K562 (cell line): Measurements from ENCODE around the gene NINJ1. TPM values are rescaled to one million over a fixed set of nuclear protein-coding genes. Genes with fewer than 3 reads are reported as not detected.

Experiments used
- ARID2 ChIP-seq: fragments of 450-650 bp; IDR thresholded peaks from 2 replicates; pipeline ENCODE4 v1.6.1; 2017; ENCODE audit warnings: antibody characterized with exemption, mild to moderate bottlenecking
- BMI1 ChIP-seq: fragments of 150-350 bp; IDR thresholded peaks from 2 replicates; pipeline ENCODE4 v1.6.1; 2014; ENCODE audit warnings: low read length
- ELF1 ChIP-seq: fragments of 200-800 bp; sonication (Bioruptor generic); IDR thresholded peaks from 2 replicates; pipeline ENCODE4 v1.6.1; 2016; ENCODE audit warnings: missing genetic modification characterization, missing compliant biosample characterization
- HDAC8 ChIP-seq: fragments of 450-650 bp; IDR thresholded peaks from 2 replicates; pipeline ENCODE4 v1.6.1; 2016; ENCODE audit warnings: mild to moderate bottlenecking, missing genetic modification characterization, moderate library complexity, missing compliant biosample characterization
- KLF13 ChIP-seq: fragments of 450-650 bp; IDR thresholded peaks from 2 replicates; pipeline ENCODE4 v1.6.1; 2016; ENCODE audit warnings: missing genetic modification characterization, low read depth, mild to moderate bottlenecking, missing compliant biosample characterization, moderate library complexity, borderline replicate concordance
- MTA3 ChIP-seq: fragments of 450-650 bp; formaldehyde crosslinking; IDR thresholded peaks from 2 replicates; pipeline ENCODE4 v1.6.1; 2017; ENCODE audit warnings: mild to moderate bottlenecking, borderline replicate concordance
- TAF9B ChIP-seq: fragments of 450-650 bp; IDR thresholded peaks from 2 replicates; pipeline ENCODE4 v1.6.1; 2018; ENCODE audit warnings: mild to moderate bottlenecking; ENCODE audit not compliant: partially characterized antibody
- TCF7L2 ChIP-seq: fragments of 150-350 bp; IDR thresholded peaks from 2 replicates; pipeline ENCODE4 v1.6.1; 2016; ENCODE audit warnings: low read depth, mild to moderate bottlenecking, low read length, moderate library complexity
- ZNF232 ChIP-seq: sonication (generic); formaldehyde crosslinking; IDR thresholded peaks from 2 replicates; pipeline ENCODE4 v1.8.0; 2022; ENCODE audit warnings: mild to moderate bottlenecking, missing genetic modification reagents
- ZNF77 ChIP-seq: fragments of 250-450 bp; sonication (Bioruptor Pico); IDR thresholded peaks from 2 replicates; pipeline ENCODE4 v1.5.0; 2020
- ZNF79 ChIP-seq: fragments of 250-450 bp; sonication (Bioruptor Pico); IDR thresholded peaks from 2 replicates; pipeline ENCODE4 v1.4.0; 2020; ENCODE audit warnings: low read depth, mild to moderate bottlenecking, moderate library complexity
- ZSCAN32 ChIP-seq: fragments of 450-650 bp; formaldehyde crosslinking; IDR thresholded peaks from 2 replicates; pipeline ENCODE4 v1.4.0; 2020; ENCODE audit warnings: mild to moderate bottlenecking, moderate library complexity
- polyA plus RNA-seq, 8 experiments: library from polyadenylated mRNA; depleted of rRNA in 4 of 8; stranded (reverse) in 5 of 8; unstranded in 3 of 8; fragments of >200 nt; fragmentation: Nextera tagmentation in 2 of 8; fragmentation: Illumina TruSeq in 1 of 8; extraction: Ambion mirVana in 2 of 8; extraction: Trizol in 1 of 8; gene quantifications; 2 replicates each; pipeline versions ENCODE4 v1.2.1 to v1.2.3, GENCODE V29; 2011 to 2014; ENCODE audit warnings: inconsistent platforms in 1 of 8, missing spikeins in 1 of 8
- total RNA-seq, 7 experiments: library from RNA; depleted of rRNA in 6 of 7; stranded (reverse); fragments of >200 nt in 6 of 7; fragmentation: Illumina TruSeq in 2 of 7; extraction: Trizol in 2 of 7; gene quantifications; 2 replicates each; pipeline versions ENCODE4 v1.2.1 to v1.2.3, GENCODE V29; 2011 to 2021; ENCODE audit warnings: low replicate concordance in 1 of 7
- TF ChIP-seq, protein P1 (sequence below), 2 experiments: fragments of 450-650 bp; formaldehyde crosslinking in 1 of 2; IDR thresholded peaks; 2 replicates each; pipeline versions ENCODE4 v1.4.0 to v1.6.1; 2014 to 2020; ENCODE audit warnings: mild to moderate bottlenecking in 2 of 2, borderline replicate concordance in 1 of 2, low read depth in 1 of 2
- TF ChIP-seq, protein P2 (sequence below): IDR thresholded peaks from 3 replicates; pipeline ENCODE4 v1.6.1; 2011; ENCODE audit warnings: borderline replicate concordance, mild to moderate bottlenecking; ENCODE audit not compliant: insufficient read length, insufficient read depth
- TF ChIP-seq, protein P3 (sequence below): fragments of 450-650 bp; IDR thresholded peaks from 2 replicates; pipeline ENCODE4 v1.6.1; 2016; ENCODE audit warnings: low read depth, mild to moderate bottlenecking, moderate library complexity
- TF ChIP-seq, protein P4 (sequence below): fragments of 450-650 bp; formaldehyde crosslinking; IDR thresholded peaks from 2 replicates; pipeline ENCODE4 v1.4.0; 2022; ENCODE audit warnings: mild to moderate bottlenecking, moderate library complexity

Gene NINJ1
- total and polyA plus RNA-seq, 9 of the 15 experiments (the other 6 are each of a cell fraction or from before 2014, with no cell fraction given): 0.13 to 8.4 (median 4.9) TPM

DNA sequence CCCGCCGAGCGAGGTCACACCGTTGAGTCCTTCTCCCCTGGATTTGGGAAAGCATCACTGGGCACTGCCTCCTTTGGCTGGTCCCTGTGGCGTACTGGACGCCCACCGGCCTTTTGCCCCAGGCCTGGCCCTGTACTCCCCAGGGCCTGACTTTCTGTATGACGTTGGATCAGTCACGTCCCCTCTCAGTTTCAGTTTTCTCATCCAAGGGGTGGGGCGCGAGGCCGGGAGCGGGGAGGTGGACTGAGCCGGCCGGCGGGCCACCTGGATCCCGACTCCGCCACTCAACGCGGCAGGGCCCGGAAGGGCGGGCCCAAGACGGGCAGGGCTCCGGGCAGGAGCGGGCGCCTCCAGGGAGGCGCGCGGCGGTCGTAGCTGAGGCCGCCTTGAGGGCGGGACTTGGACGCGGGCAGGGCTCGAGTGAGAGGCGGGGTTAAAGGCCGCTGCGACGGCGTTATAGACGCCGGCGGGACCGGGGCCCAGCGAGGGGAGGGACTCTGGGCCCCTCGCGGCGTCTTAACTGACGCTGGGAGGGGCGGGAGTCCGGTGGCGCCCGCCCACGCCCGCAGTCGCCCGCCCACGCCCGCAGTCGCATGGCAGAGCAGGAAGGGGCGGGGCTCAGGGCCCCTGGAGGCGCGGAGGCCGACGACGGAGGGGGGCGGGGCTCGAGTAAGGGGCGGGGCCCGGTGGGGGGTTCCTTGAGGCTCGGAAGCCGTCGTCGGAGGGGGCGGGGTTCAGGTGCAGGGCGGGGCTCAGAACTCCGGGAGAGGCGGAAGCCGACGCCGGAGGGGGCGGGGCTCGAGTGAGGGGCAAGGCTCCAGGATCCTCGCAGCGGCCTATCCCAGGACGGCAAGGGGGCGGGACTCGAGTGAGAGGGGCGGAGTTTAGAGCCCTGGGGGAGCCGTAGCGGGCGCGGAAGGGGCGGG lies 38.6 kb downstream of the NINJ1 start (continued):
- TF ChIP-seq, protein P1, sequence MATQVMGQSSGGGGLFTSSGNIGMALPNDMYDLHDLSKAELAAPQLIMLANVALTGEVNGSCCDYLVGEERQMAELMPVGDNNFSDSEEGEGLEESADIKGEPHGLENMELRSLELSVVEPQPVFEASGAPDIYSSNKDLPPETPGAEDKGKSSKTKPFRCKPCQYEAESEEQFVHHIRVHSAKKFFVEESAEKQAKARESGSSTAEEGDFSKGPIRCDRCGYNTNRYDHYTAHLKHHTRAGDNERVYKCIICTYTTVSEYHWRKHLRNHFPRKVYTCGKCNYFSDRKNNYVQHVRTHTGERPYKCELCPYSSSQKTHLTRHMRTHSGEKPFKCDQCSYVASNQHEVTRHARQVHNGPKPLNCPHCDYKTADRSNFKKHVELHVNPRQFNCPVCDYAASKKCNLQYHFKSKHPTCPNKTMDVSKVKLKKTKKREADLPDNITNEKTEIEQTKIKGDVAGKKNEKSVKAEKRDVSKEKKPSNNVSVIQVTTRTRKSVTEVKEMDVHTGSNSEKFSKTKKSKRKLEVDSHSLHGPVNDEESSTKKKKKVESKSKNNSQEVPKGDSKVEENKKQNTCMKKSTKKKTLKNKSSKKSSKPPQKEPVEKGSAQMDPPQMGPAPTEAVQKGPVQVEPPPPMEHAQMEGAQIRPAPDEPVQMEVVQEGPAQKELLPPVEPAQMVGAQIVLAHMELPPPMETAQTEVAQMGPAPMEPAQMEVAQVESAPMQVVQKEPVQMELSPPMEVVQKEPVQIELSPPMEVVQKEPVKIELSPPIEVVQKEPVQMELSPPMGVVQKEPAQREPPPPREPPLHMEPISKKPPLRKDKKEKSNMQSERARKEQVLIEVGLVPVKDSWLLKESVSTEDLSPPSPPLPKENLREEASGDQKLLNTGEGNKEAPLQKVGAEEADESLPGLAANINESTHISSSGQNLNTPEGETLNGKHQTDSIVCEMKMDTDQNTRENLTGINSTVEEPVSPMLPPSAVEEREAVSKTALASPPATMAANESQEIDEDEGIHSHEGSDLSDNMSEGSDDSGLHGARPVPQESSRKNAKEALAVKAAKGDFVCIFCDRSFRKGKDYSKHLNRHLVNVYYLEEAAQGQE (IDR thresholded peaks at IDR 0.05; ENCODE audit: borderline replicate concordance): peak; percentile 43
- TF ChIP-seq, protein P1 (CRISPR knock-in tag; IDR thresholded peaks at IDR 0.05; ENCODE audit: low read depth): no peak
- TF ChIP-seq, protein P2, sequence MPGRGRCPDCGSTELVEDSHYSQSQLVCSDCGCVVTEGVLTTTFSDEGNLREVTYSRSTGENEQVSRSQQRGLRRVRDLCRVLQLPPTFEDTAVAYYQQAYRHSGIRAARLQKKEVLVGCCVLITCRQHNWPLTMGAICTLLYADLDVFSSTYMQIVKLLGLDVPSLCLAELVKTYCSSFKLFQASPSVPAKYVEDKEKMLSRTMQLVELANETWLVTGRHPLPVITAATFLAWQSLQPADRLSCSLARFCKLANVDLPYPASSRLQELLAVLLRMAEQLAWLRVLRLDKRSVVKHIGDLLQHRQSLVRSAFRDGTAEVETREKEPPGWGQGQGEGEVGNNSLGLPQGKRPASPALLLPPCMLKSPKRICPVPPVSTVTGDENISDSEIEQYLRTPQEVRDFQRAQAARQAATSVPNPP: no peak
- TF ChIP-seq ZNF77 (CRISPR knock-in tag) (no peak), ZSCAN32 (CRISPR knock-in tag) (no peak), HDAC8 (no peak), ZNF79 (no peak), TCF7L2 (no peak), ARID2 (no peak), ELF1 (peak; percentile 55; the same call in 1 of the 2 replicates), BMI1 (no peak), TAF9B (no peak), MTA3 (peak; percentile 67; the same call in 1 of the 2 replicates), KLF13 (peak; percentile 39; the same call in 1 of the 2 replicates), ZNF232 (CRISPR knock-in tag) (no peak)
- TF ChIP-seq, protein P3, sequence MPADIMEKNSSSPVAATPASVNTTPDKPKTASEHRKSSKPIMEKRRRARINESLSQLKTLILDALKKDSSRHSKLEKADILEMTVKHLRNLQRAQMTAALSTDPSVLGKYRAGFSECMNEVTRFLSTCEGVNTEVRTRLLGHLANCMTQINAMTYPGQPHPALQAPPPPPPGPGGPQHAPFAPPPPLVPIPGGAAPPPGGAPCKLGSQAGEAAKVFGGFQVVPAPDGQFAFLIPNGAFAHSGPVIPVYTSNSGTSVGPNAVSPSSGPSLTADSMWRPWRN: no peak
- TF ChIP-seq, protein P4, sequence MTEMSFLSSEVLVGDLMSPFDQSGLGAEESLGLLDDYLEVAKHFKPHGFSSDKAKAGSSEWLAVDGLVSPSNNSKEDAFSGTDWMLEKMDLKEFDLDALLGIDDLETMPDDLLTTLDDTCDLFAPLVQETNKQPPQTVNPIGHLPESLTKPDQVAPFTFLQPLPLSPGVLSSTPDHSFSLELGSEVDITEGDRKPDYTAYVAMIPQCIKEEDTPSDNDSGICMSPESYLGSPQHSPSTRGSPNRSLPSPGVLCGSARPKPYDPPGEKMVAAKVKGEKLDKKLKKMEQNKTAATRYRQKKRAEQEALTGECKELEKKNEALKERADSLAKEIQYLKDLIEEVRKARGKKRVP (CRISPR knock-in tag): no peak
